ENCODE data around the gene CD22.

GRCh38 chr19:35300339-35300649 is 28.7 kb upstream of the CD22 start:
- TF ChIP-seq CTCF (IDR thresholded peaks at IDR 0.05) (no peak), POLR2A (IDR thresholded peaks at IDR 0.05) (no peak), EP300 (IDR thresholded peaks at IDR 0.05) (no peak)

All from tibial nerve (tissue), 4 donors.